ENCODE measurements around the gene CHRNA4.

Gene CHRNA4

GRCh38 chr20:63396300-63396699 lies 35.2 kb upstream of the CHRNA4 start:
- H3K27me3 ChIP-seq (ENCODE audit: insufficient read depth, low read length, poor library complexity, severe bottlenecking) = no peaks in the 10 kb centered on the region

DNA sequence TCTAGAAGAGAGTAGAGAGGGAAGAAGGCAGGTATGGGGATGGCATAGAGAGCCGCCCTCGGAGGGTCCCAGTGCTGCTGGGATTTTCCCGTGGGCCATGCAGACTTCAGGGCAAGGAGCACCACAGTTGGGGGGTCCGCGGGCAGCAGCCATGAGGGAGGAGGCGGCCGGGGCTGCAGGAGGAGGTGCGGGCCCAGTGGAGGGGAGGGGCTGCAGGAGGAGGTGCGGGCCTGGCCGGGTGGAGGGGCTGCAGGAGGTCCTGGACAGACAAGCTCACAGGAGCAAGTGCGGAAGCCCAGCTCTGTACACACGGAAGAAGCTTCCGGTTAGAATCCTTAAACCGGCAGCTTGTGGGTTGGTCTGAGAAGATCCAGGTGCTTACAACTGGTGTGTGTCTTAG lies 34.6 kb upstream of the CHRNA4 start:
- H3K36me3 ChIP-seq (ENCODE audit: insufficient read depth, low read length) = no peaks in the 10 kb centered on the region
- H3K9me3 ChIP-seq (ENCODE audit: insufficient read depth, low read depth, low read length) = no peaks in the 10 kb centered on the region
- TF ChIP-seq EZH2phosphoT487 (IDR thresholded peaks at IDR 0.05; ENCODE audit: borderline replicate concordance) = no peak
- TF ChIP-seq, protein P1, sequence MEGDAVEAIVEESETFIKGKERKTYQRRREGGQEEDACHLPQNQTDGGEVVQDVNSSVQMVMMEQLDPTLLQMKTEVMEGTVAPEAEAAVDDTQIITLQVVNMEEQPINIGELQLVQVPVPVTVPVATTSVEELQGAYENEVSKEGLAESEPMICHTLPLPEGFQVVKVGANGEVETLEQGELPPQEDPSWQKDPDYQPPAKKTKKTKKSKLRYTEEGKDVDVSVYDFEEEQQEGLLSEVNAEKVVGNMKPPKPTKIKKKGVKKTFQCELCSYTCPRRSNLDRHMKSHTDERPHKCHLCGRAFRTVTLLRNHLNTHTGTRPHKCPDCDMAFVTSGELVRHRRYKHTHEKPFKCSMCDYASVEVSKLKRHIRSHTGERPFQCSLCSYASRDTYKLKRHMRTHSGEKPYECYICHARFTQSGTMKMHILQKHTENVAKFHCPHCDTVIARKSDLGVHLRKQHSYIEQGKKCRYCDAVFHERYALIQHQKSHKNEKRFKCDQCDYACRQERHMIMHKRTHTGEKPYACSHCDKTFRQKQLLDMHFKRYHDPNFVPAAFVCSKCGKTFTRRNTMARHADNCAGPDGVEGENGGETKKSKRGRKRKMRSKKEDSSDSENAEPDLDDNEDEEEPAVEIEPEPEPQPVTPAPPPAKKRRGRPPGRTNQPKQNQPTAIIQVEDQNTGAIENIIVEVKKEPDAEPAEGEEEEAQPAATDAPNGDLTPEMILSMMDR (conservative IDR thresholded peaks at IDR 0.05; ENCODE audit: low read length) = no peak
- no peaks in the 10 kb centered on the region for H3K79me2 ChIP-seq (ENCODE audit: insufficient read depth, low read length)
- no peaks in the 10 kb centered on the region for H3F3A ChIP-seq (ENCODE audit: low read depth)
- no peaks in the 10 kb centered on the region for H4K20me1 ChIP-seq (ENCODE audit: insufficient read depth, low read length, poor library complexity, severe bottlenecking)
- no peaks in the 10 kb centered on the region for H3K4me1 ChIP-seq (ENCODE audit: insufficient read depth, low read length, poor library complexity, severe bottlenecking)
- H3K27me3 ChIP-seq (ENCODE audit: insufficient read depth, low read length, poor library complexity, severe bottlenecking) = no peaks in the 10 kb centered on the region
- H3K9ac ChIP-seq (ENCODE audit: low read depth, low read length, poor library complexity, severe bottlenecking) = no peak overlapping the region
- H3K4me3 ChIP-seq (ENCODE audit: low read length, poor library complexity, severe bottlenecking) = no peak overlapping the region
- no peak overlapping the region for H2AFZ ChIP-seq (ENCODE audit: low read length)
- no peaks in the 10 kb centered on the region for H3K9me2 ChIP-seq (replicated peaks; ENCODE audit: low read depth, low read length)
- H3K4me2 ChIP-seq (ENCODE audit: low read depth, low read length, poor library complexity, severe bottlenecking) = no peak overlapping the region

More at GRCh38 chr20:63396300-63396699, 35.2 kb upstream of the CHRNA4 start:
- H3K4me1 ChIP-seq (ENCODE audit: insufficient read depth, low read length, poor library complexity, severe bottlenecking) = no peaks in the 10 kb centered on the region
- no peaks in the 10 kb centered on the region for H3F3A ChIP-seq (ENCODE audit: low read depth)
- H3K36me3 ChIP-seq (ENCODE audit: insufficient read depth, low read length) = no peaks in the 10 kb centered on the region
- no peak overlapping the region for H2AFZ ChIP-seq (ENCODE audit: low read length)
- H4K20me1 ChIP-seq (ENCODE audit: insufficient read depth, low read length, poor library complexity, severe bottlenecking) = no peaks in the 10 kb centered on the region
- TF ChIP-seq EZH2phosphoT487 (IDR thresholded peaks at IDR 0.05; ENCODE audit: borderline replicate concordance) = no peak
- TF ChIP-seq, protein P1 (conservative IDR thresholded peaks at IDR 0.05; ENCODE audit: low read length) = no peak
- no peaks in the 10 kb centered on the region for H3K9me3 ChIP-seq (ENCODE audit: insufficient read depth, low read depth, low read length)
- H3K9ac ChIP-seq (ENCODE audit: low read depth, low read length, poor library complexity, severe bottlenecking) = no peak overlapping the region
- H3K9me2 ChIP-seq (replicated peaks; ENCODE audit: low read depth, low read length) = no peaks in the 10 kb centered on the region
- H3K4me3 ChIP-seq (ENCODE audit: low read length, poor library complexity, severe bottlenecking) = no peak overlapping the region
- no peak overlapping the region for H3K4me2 ChIP-seq (ENCODE audit: low read depth, low read length, poor library complexity, severe bottlenecking)
- H3K79me2 ChIP-seq (ENCODE audit: insufficient read depth, low read length) = no peaks in the 10 kb centered on the region

GRCh38 chr20:63394920-63395455 lies 33.8 kb upstream of the CHRNA4 start:
- no peaks in the 10 kb centered on the region for H3K36me3 ChIP-seq (ENCODE audit: insufficient read depth, low read length)
- H3K9ac ChIP-seq (ENCODE audit: low read depth, low read length, poor library complexity, severe bottlenecking) = no peak overlapping the region
- H2AFZ ChIP-seq (ENCODE audit: low read length) = no peak overlapping the region
- no peaks in the 10 kb centered on the region for H3K4me1 ChIP-seq (ENCODE audit: insufficient read depth, low read length, poor library complexity, severe bottlenecking)
- no peaks in the 10 kb centered on the region for H4K20me1 ChIP-seq (ENCODE audit: insufficient read depth, low read length, poor library complexity, severe bottlenecking)
- no peaks in the 10 kb centered on the region for H3K9me2 ChIP-seq (replicated peaks; ENCODE audit: low read depth, low read length)
- no peak overlapping the region for H3K4me3 ChIP-seq (ENCODE audit: low read length, poor library complexity, severe bottlenecking)
- H3K79me2 ChIP-seq (ENCODE audit: insufficient read depth, low read length) = no peaks in the 10 kb centered on the region
- H3K9me3 ChIP-seq (ENCODE audit: insufficient read depth, low read depth, low read length) = no peaks in the 10 kb centered on the region
- no peak overlapping the region for H3K4me2 ChIP-seq (ENCODE audit: low read depth, low read length, poor library complexity, severe bottlenecking)
- H3F3A ChIP-seq (ENCODE audit: low read depth) = no peaks in the 10 kb centered on the region
- no peaks in the 10 kb centered on the region for H3K27me3 ChIP-seq (ENCODE audit: insufficient read depth, low read length, poor library complexity, severe bottlenecking)
- no peak for TF ChIP-seq EZH2phosphoT487 (IDR thresholded peaks at IDR 0.05; ENCODE audit: borderline replicate concordance)
- TF ChIP-seq, protein P1 (conservative IDR thresholded peaks at IDR 0.05; ENCODE audit: low read length) = no peak

Measured in Loucy (cell line).